GM21786 (cell line): Measurements from ENCODE around the gene PODXL2.

Source experiments
- ATAC-seq: cut with Tn5 transposase; IDR thresholded peaks from one replicate; pipeline ENCODE4 v1.9.1; 2021; ENCODE audit not compliant: unreplicated experiment

Gene PODXL2

GRCh38 chr3:127720161-127720823, 91.3 kb downstream of the PODXL2 start:
- no peak for ATAC-seq

GRCh38 chr3:127720985-127721935, 92.3 kb downstream of the PODXL2 start:
- no peak for ATAC-seq

GRCh38 chr3:127722091-127722784, 93.3 kb downstream of the PODXL2 start:
- no peak for ATAC-seq
